Measurements from ENCODE around the gene SLC22A31.

SLC22A31 gene

DNA sequence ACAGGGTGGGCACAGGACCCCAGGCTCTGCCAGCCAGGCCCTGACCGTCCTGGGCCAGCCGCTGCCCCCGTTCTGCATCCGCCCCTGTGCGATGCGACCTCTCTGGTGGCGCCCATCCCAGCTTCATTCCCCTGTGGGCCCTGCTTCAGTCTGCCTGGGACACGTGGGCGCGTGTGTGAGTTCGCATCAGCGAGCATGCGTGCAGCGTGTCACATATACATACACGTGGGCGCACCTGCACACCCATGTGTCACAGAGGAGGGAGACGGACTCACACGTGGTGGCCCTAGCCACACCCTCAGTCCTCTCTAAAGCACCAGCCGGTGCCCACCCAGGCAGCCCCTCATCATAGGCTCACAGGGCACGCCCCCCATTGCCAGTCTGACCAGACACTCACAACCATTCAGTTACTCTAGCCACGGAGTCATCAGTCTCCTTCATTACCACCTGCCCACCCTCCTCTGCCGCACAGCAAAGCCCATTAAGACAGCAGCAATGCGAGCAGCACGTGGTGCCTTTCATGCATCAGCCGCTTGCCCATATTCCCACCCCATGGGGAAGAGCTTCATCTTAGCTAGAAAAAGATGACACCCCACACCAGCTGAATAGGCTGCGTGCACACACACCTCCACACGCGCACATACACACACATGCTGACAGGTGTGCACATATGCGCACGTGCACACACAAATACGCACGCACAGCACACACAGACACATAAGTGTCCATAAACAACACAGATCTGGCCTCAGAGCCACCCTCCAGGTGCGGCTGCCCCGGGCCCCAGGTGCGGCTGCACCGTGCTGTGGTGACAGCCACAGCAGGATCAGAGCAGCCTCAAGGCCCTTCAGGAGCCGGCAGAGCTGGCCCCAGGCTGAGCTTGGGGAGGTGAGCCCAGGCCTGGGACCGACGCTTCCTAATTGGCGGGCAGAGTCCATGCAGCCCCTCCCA lies 38.3 kb downstream of the SLC22A31 start:
- peaks cover 19% of the 10 kb centered on the region for H3K4me1 Mint-ChIP-seq
- H3K27me3 Mint-ChIP-seq: peaks cover 13% of the 10 kb centered on the region
- no peak for DNase-seq (ENCODE audit: low spot score in 2 of 2)
- ATAC-seq (ENCODE audit: low read depth): peak; percentile 82
- no peaks in the 10 kb centered on the region for H3K36me3 Mint-ChIP-seq
- H3K9me3 Mint-ChIP-seq: no peaks in the 10 kb centered on the region
- H3K27ac Mint-ChIP-seq: no peak overlapping the region
- no peak overlapping the region for H3K4me3 Mint-ChIP-seq

DNA sequence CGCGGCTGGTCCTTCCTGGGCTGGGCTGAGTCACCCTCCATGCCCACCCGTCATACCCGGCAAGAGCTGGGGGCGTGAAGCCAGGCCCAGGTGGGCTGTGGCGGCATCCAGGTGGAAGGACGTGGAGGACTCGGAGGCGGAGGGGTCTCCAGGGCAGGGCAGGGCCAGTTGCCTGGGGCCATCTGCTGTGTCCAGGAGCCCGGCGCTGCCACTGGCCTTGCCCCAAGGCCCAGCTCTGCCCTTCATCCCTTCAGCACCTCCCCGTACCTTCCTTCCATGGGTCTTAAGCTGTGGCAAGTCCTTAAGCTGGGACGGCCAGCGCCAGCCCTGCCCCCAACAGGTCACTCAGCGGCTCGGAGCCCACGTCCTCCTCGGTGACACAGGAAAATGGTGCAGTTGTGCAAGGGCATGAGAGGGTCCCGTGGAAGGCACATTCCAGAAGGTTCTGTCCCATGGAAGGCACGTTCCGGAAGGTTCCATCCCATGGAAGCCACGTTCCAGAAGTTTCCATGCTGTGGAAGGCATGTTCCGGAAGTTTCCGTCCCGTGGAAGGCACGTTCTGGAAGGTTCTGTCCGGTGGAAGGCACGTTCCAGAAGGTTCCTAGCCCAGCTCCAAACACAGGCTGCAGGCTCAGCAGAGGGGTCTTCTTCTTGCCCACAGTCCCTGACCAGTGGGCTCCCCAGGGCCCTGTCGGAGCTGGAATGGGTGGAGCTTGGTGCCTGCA lies 39.2 kb downstream of the SLC22A31 start:
- H3K4me3 Mint-ChIP-seq: no peak overlapping the region
- DNase-seq (ENCODE audit: low spot score in 2 of 2) (no peak), ATAC-seq (ENCODE audit: low read depth) (no peak)
- H3K36me3 Mint-ChIP-seq: no peaks in the 10 kb centered on the region
- no peak overlapping the region for H3K27ac Mint-ChIP-seq
- peaks cover 10% of the 10 kb centered on the region for H3K27me3 Mint-ChIP-seq
- no peaks in the 10 kb centered on the region for H3K9me3 Mint-ChIP-seq
- H3K4me1 Mint-ChIP-seq: peaks cover 16% of the 10 kb centered on the region

DNA sequence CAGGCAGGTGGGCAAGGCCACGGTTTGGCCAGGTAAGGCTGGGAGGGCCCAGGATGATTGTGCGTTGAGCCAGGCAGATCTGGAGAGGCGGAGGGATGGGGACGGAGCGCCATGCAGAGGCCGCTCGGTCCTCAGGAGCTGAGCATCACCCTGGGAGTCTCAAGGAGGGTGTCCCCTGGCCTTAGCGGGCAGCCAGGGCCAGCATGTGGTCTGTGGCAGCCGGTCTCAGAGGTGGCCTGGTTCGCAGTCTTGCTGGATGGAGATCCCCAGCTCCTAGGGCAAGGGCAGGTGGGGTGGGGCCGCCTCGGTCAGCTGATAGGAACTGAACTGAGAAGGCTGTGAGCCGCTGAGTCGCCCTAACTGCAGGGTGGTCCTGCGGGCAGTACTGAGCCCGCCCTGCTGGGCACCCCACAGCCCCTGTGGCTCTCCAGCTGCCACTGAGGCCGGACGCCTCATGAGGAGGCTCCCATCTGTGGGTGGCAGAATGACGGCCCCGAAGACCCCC lies 40.4 kb downstream of the SLC22A31 start:
- Mint-ChIP-seq H3K36me3 (no peaks in the 10 kb centered on the region), H3K27me3 (peaks cover 6% of the 10 kb centered on the region), H3K4me1 (peaks cover 22% of the 10 kb centered on the region)

DNA sequence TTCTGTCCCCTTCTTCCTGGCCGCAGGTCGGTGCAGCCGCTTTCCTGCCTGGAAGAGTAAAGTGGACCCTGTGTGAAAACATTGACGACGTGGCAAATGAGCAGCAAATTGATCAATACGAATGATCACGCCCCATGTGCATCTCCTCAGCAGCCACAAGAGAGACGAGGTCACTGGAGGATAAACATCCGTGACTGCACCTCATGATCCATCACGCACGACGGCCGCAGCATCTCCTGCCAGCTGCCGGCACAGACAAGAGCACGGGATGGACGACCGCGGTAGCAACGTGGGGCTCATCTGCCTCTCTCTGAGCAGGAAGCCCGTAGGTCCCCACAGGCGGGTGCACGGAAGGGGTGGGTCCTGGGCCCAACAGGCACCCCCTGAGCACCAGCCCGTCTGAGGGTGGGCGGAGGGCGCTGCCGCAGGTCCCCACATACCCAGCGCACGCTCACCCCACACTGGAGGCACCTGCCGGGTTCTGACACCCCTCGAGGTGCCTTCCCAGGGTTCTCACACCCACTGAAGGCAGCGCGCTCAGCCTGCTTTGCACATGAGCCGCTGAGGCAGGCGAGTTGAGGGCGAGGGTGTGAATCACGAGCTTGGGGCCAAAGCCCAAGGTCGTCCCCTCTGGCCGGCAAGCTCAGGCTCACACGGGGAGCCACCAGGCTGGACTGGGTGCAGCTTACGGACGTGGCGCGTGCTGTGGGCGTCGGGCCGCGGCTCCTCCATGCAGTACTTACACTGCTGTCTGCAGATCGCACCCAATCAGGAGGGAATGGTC lies 41.1 kb downstream of the SLC22A31 start:
- no peak for DNase-seq (ENCODE audit: low spot score in 2 of 2)
- no peak for ATAC-seq (ENCODE audit: low read depth)
- Mint-ChIP-seq H3K9me3 (no peaks in the 10 kb centered on the region), H3K4me1 (peaks cover 27% of the 10 kb centered on the region), H3K27ac (no peak overlapping the region), H3K27me3 (peaks cover 6% of the 10 kb centered on the region), H3K36me3 (no peaks in the 10 kb centered on the region), H3K4me3 (no peak overlapping the region)

More for the DNA sequence above, 40.4 kb downstream of the SLC22A31 start:
- Mint-ChIP-seq H3K27ac (no peak overlapping the region), H3K9me3 (no peaks in the 10 kb centered on the region), H3K4me3 (no peak overlapping the region)
- no peak for ATAC-seq (ENCODE audit: low read depth)
- DNase-seq (ENCODE audit: low spot score in 2 of 2): no peak

DNA sequence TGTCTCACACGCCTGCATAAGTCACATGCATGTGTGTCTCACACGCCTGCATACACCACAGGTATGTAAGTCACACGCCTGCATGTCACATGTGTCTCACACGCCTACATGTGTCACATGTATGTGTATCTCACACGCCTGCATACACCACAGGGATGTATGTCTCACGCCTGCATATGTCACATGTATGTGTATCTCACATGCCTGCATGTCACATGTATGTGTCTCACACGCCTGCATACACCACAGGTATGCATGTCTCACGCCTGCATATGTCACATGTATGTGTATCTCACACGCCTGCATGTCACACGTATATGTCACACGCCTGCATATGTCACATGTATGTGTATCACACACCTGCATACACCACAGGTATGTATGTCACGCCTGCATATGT lies 42.6 kb downstream of the SLC22A31 start:
- Mint-ChIP-seq H3K9me3 (no peaks in the 10 kb centered on the region), H3K4me1 (peaks cover 27% of the 10 kb centered on the region), H3K27ac (no peak overlapping the region), H3K27me3 (peaks cover 6% of the 10 kb centered on the region), H3K4me3 (no peak overlapping the region), H3K36me3 (no peaks in the 10 kb centered on the region)
- ATAC-seq (ENCODE audit: low read depth): no peak
- DNase-seq (ENCODE audit: low spot score in 2 of 2): no peak

DNA sequence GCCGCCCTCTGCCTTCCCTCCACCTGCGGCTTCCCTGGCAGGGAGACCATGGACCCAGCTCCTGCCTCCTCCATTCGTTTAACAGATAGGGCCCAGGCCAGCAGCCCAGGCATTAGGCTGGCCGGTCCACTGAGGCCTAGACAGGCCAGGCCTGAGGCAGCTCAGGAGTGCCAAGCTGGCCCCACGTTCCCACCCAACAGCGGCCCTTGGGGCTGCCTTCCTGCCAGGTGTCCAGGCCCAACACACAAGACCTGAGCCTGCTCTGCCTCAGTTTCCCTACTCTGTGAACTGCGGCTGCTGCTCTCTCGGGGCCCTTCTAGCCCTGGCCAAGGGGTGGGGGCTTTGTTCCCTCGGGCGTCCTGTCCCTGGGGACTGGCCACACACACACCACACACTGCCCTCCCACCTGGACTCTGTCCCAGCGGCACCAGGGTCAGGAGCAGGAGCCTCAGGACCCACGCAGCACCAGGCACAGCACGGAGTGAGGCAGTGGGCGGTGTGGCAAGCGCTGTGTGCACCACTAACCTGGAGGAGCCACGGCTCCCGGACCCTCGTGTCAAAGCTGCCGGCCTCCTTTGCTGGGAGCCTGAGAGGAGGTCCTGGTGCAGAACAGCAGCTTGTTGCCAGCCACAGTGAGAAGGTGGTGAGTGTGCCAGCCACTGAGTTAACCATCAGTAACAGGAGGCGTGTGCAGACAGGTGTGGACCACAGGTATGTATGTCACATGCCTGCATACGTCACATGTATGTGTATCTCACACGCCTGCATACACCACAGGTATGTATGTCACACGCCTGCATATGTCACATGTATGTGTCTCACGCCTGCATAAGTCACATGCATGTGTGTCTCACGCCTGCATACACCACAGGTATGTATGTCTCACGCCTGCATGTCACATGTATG lies 43.3 kb downstream of the SLC22A31 start:
- Mint-ChIP-seq H3K4me3 (no peak overlapping the region), H3K36me3 (no peaks in the 10 kb centered on the region)
- ATAC-seq (ENCODE audit: low read depth): no peak

DNA sequence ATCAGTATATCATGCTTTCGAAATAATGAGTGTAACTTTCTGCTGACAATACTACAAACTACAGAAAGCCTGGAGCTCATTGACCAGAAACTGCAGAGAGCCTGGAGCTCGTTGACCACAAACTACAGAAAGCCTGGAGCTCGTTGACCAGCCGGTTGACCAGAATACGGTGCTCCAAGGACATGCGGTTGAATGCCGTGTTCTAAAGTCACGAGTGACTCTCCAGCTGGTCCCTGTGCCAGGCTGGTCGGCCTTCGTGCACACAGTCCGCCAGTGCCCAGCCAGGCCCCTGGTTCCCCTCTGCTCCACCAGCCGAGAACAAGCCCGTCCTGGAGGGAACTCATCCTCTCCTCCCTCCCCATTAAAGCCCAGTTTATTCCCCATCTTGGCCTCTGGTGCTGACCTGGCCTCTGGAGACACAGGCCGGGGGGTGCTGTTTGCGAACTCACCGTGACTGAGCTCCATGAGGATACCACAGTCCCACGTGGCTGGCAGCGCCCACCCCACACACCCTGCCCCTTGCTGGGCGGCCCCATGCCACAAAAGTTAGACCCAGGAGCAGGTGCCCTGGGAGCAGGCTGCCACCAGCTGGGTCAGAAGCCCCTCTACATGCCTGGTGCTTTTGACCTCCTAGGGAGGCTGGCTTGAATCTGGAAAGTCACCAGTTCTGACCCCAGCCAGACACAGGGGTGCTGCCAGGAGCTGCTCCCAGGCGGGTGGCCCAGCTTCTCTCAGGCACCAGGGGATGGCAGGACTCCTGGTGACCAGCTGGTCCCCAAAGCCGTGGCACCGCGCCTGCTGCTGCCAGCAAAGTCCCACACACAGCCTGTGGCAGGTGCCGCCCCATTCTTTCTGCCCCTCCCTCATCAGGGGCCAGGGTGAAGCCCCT lies 44.2 kb downstream of the SLC22A31 start:
- no peak overlapping the region for H3K27ac Mint-ChIP-seq
- peaks cover 5% of the 10 kb centered on the region for H3K36me3 Mint-ChIP-seq
- no peaks in the 10 kb centered on the region for H3K9me3 Mint-ChIP-seq
- no peaks in the 10 kb centered on the region for H3K27me3 Mint-ChIP-seq
- ATAC-seq (ENCODE audit: low read depth): no peak
- H3K4me3 Mint-ChIP-seq: no peak overlapping the region
- DNase-seq (ENCODE audit: low spot score in 2 of 2): no peak
- peaks cover 23% of the 10 kb centered on the region for H3K4me1 Mint-ChIP-seq

More for the DNA sequence above, 43.3 kb downstream of the SLC22A31 start:
- Mint-ChIP-seq H3K9me3 (no peaks in the 10 kb centered on the region), H3K27ac (no peak overlapping the region), H3K4me1 (peaks cover 27% of the 10 kb centered on the region), H3K27me3 (peaks cover 3% of the 10 kb centered on the region)
- no peak for DNase-seq (ENCODE audit: low spot score in 2 of 2)

DNA sequence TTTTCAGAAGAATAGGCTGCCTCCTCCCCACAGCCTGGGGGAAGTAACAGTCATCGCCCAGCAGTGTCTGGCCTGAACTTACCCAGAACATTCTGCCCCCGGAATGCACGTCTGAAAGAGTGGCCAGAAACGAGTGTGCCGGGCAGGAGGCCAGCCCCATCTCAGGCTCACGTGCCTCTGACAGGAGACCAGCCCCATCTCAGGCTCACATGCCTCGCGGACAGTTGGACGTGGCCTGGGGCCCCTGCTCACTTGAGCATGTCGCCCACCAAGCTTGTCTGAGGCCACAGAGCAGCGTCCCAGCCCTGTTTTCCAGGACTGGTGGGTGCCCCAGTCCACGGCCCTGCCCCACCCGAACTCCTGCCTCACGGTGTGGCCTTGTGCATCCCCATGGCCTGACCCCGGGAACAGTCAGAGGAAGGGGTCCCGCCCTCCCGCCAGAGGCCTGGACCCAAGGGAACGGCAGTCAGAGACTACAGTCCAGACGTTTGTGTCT lies 45.1 kb downstream of the SLC22A31 start:
- DNase-seq (ENCODE audit: low spot score in 2 of 2): no peak
- H3K27me3 Mint-ChIP-seq: no peaks in the 10 kb centered on the region
- H3K4me3 Mint-ChIP-seq: no peak overlapping the region
- peaks cover 13% of the 10 kb centered on the region for H3K36me3 Mint-ChIP-seq
- ATAC-seq (ENCODE audit: low read depth): no peak
- H3K4me1 Mint-ChIP-seq: peaks cover 23% of the 10 kb centered on the region
- peak overlapping the region; percentile 67 for H3K27ac Mint-ChIP-seq
- H3K9me3 Mint-ChIP-seq: no peaks in the 10 kb centered on the region

DNA sequence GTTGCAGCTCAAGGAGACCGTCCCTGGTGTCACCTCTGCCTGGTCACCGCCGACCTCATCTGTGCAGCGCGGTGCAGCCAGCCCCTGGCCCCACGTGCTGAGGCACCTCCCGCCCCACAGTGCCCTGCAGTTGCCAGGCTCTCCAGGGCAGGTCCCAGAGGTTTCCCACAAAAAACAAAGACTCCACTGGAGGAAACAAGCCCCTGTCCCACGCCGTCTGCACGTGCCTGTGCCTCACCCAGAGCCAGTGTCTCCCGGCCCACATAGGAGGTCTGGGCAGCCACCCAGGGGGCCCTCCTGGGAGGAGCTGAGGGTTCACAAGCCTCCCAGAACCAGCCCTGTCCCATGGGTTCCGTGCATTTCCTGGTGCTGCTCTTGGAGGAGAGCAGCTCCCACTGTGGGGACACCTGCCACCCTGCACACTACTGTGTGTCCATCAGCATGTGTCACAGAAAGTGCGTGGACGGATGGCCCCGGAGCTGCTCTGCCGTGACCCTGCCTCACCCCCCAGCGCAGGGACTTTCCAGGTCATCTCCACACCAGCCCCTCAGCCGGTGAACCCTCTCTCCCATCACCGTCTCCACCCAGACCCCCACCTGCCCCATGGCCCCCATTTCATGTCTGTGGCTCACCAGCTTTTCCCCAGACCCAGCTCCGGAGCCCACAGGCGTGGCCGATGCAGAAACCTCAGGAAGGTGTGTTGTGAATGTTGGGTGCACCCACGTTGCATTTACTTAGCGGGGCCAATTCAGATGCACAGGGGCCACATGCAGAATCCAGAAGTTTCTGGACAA lies 45.8 kb downstream of the SLC22A31 start:
- Mint-ChIP-seq H3K9me3 (no peaks in the 10 kb centered on the region), H3K4me3 (no peak overlapping the region), H3K27ac (peak overlapping the region; percentile 67), H3K27me3 (no peaks in the 10 kb centered on the region), H3K36me3 (peaks cover 19% of the 10 kb centered on the region), H3K4me1 (peaks cover 23% of the 10 kb centered on the region)
- ATAC-seq (ENCODE audit: low read depth) (no peak), DNase-seq (ENCODE audit: low spot score in 2 of 2) (no peak)

DNA sequence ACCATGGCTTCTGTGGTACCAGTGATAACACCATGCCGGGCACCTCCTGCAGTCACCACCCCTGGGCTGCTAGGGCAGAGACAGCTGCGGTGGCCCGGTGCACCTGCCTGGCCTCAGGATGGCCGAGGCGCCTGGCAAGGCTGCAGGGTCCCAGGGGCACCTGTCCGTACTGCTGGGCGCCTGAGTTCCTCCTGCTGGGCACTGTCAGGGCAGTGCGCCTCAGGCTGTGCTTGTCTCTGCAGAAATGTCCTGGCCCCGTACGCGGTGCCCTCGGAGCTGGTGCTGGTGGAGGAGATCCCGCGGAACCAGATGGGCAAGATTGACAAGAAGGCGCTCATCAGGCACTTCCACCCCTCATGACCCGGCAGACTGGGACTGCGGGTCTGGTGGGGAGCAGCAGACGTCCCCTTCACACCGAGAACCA lies 46.5 kb downstream of the SLC22A31 start:
- peak; percentile 16 for ATAC-seq (ENCODE audit: low read depth)
- Mint-ChIP-seq H3K27ac (no peak overlapping the region), H3K4me1 (peaks cover 23% of the 10 kb centered on the region)

DNA sequence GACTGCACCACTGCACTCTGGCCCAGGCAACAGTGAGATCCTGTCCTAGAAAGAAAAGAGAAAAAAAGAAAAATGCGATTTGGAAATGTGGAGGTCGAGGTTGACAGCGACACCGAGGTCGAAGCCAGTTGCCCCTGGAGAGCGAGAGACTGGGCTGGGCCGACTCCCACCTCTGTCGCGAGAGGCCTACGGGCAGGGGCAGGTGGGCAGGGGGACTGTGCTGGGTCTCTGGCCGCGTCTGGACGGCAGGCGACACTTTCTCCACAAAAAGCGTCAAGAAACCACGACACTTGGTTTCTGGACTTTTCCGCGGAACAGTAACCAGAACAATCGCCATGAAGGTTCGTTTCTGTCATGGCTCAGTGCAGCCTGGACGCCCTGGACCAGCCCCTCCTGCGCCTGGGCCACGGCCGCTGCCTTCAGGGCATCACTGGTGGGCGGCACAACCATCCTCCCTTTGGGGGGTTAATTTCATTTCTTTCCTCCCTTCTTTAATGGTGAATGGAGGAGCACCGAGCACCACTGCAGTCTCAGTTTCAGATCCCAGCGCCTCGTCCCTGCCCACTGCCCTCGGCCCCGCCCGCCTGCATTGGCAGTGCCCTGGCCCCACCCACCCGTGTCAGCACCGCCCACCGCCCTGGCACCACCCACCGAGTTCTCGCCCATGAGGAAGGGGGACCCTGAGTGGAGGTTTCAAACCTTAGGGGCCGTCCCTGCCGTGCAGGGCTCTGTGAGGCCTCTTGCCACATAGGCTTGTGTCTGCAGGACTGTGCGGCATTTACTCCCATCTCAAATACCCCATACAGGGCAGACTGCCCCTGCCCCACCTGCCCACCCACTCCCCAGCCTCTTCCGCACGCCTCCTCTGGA lies 47.3 kb downstream of the SLC22A31 start:
- no peak overlapping the region for H3K27ac Mint-ChIP-seq
- no peak overlapping the region for H3K4me3 Mint-ChIP-seq
- peak; percentile 77 for ATAC-seq (ENCODE audit: low read depth)
- DNase-seq (ENCODE audit: low spot score in 2 of 2): no peak
- H3K9me3 Mint-ChIP-seq: peaks cover 8% of the 10 kb centered on the region
- H3K36me3 Mint-ChIP-seq: peaks cover 32% of the 10 kb centered on the region
- peaks cover 20% of the 10 kb centered on the region for H3K4me1 Mint-ChIP-seq
- H3K27me3 Mint-ChIP-seq: no peaks in the 10 kb centered on the region

More for the DNA sequence above, 46.5 kb downstream of the SLC22A31 start:
- Mint-ChIP-seq H3K36me3 (peaks cover 26% of the 10 kb centered on the region), H3K9me3 (peaks cover 7% of the 10 kb centered on the region), H3K4me3 (no peak overlapping the region), H3K27me3 (no peaks in the 10 kb centered on the region)
- DNase-seq (ENCODE audit: low spot score in 2 of 2): no peak

Measured in memory B cell (primary cell).